GM19395 (cell line): ENCODE data around the gene AGAP1.

Source experiments
- ATAC-seq: cut with Tn5 transposase; IDR thresholded peaks from one replicate; pipeline ENCODE4 v1.9.1; 2021; ENCODE audit warnings: mild to moderate bottlenecking, moderate library complexity; ENCODE audit not compliant: unreplicated experiment

AGAP1 gene

DNA sequence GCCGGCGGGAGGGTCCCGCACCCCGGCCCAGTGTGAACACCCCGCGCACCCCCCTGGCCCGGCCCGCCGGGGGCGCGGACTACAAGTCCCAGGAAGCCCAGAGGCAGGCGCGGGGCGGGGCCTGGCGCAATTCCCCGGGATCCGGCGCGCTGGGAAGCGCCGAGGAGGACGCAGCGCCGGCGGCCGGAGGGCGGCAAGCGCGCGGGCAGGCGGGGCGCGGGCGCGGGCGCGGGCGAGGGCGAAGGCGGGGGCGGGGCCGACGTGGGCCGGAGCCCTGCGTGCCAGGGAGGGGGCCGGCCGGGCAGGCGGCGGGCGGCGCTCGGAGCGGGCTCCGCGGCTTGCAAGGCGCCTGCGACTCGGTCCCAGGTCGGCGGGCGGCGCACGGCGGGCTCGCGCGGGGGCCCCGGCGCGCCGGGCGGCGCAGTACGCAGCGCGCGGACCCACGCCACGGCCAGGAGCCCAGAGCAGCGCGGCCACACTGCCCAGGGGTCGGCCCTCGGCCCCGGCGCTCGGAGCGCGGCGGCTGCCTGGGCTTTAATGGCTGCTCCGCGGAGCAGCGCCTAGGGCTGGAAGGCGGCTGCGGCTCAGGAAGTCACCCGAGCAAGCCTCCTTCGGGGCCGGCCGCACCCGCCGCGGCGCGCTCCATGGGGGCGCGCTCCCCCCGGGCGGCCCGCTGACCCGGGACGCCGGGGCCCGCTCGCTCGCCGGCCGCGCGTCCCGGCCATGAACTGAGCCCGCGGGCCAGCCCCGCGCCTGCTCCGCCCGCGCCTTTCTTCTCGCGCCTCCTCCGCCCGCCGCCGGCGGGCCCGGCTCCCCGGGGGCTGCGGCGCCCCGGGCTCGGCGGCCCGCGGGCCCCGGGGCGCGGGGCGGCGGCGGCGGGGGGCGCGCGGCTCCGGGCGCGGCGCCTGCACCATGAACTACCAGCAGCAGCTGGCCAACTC lies at the start of gene AGAP1:
Gene AGAP1 (plus strand): TSS at position 269 of the 941 bp plus-strand sequence.
- peak; percentile 62 for ATAC-seq

- no peak for ATAC-seq
These were observed 49.7 kb upstream of the AGAP1 start for GRCh38 chr2:235444101-235444597.

DNA sequence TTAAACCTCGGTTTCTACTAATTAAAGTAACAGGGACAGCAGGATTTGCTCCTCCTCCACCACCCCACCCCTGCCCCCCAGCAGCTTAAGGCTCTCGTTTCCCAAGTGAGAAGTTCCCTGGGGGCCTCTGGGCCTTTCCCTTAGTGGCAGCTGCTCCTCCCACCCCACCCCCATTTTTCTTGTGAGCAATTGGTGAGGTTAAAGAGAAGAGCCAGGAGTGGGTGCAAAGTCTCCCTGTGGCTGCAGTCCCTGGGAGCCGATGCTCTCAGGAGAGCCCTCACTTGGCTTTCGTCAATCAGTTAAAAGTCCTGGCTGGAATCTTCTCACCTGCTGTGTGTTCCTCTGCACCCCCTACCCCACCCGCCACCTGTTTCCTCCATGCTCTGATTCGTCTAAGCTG lies 48.7 kb upstream of the AGAP1 start:
- ATAC-seq = no peak

DNA sequence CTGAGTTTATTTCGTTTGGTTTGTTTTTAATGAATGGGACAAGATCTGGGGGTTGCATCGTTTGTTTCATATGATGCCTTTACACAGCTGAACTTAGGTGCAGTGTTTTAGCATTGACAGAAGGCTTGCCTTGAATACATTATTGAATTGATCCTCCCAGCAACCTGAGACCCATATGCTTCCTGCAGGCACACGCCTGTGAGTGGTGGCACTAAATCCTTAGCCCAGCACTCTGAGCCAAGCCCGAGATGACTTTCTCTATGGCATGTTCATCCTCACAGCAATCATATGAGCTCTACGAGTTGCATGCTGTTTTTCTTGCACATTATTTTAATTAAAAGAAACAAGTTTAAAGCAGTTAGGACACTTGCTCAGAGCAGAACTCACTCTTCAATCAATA lies 47.8 kb upstream of the AGAP1 start:
- ATAC-seq = no peak

- no peak for ATAC-seq
These were observed 46.6 kb upstream of the AGAP1 start for GRCh38 chr2:235447210-235447609.

DNA sequence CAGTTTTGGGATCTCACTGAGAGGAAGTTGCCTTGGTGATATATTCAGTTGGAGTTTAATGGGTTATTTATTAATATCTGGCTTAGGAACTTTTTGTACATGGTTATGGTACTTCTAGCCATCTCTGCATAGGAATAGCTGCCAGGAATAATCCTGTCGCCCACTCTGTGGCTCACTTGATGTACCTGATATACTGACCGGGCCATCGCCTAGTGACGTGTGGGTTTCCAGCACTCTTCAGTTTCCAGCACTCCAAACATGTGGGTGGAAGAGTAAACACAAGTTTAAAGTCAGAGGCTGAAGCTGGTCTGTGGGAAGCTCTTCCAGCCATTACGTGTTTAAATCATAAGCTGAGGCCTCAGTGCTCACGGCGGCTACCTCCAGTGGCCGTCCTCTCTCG lies 44.3 kb upstream of the AGAP1 start:
- no peak for ATAC-seq

- no peak for ATAC-seq
These were observed 40.2 kb upstream of the AGAP1 start for GRCh38 chr2:235453605-235454151.

- ATAC-seq = no peak
These were observed 35.0 kb upstream of the AGAP1 start for GRCh38 chr2:235458839-235459273.

- ATAC-seq = no peak
These were observed 33.2 kb upstream of the AGAP1 start for GRCh38 chr2:235460548-235461047.

GRCh38 chr2:235461763-235462414 lies 32.0 kb upstream of the AGAP1 start:
- ATAC-seq = no peak

DNA sequence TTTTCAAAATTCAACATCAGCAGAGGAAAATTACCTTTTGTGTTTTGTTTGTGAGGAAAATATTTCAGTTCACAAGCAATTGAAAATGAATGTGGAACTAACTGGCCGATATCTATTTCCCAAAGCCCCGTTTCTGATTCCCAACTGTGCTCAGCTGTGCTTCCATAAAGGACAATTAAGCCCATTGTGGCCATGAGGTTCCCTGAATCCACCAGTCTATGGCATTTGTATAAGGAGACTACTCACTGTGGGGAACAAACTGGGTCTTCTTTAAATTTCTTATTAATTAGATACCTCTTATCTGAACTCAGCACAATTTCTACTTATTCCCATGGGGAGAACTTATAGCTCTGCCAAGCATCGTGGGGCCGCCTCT lies 31.4 kb upstream of the AGAP1 start:
- no peak for ATAC-seq

DNA sequence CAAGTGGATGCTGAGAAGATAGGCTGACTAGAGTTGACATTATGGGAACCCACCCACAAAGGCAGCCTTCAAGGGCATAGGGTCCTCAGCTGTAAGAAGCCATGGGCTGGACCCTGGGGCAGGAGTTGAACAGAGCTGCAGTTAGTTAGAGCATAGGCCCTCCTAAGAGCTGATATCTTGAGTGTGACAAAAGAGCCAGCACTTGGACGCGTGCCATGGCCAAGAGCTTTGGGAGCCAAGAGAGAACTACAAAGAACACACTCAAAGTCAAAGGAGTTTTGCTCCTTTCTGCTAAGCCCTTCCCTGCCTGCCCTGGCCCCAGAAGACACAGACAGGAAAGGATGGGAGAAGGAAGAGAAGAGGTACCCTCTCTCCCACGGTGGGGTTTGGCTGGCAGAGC lies 29.9 kb upstream of the AGAP1 start:
- ATAC-seq = no peak

DNA sequence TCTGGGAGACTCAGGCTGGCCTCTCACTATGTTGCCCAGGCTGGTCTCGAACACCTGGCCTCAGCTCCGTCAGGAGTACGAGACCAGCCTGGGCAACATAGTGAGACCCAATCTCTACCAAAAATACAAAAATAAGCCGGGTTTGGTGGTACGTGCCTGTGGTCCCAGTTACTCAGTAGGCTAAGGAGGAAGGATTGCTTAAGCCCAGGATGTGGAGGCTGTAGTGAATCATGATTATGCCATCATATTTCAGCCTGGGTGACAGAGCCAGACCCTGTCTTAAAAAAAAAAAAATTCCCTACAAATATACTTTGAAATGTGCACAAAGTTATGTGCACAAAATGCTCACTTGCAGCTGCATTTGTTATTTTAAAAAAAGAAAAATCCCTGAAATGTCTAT lies 26.3 kb upstream of the AGAP1 start:
- no peak for ATAC-seq

- no peak for ATAC-seq
These were observed 24.7 kb upstream of the AGAP1 start for GRCh38 chr2:235468978-235469655.

DNA sequence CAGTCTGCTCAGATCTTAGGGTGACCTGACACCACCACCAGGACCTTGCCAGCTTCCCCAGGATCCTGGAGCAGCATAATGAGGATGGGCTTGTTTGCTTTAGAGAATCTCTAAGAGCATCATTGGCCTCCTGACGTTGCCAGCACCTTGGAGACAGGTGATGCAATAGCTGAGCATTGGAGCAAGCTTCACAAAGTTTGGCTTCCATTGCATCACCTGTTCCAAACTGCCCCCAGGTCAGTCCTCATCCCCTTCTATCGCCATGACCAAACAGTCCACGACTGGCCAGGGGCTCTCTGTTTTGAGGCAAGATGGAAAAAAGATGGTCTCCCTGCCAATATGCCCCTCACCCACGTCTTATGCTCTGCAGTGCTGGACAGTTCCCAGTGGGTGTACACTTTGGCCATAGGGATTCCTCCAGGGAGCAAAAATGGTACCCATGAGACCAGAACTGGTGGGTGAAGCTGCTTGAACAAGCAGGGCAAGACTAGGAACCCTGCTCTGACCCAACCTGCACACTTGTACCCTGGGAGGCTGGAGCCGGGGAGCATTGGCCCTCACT lies 22.6 kb upstream of the AGAP1 start:
- ATAC-seq = no peak

DNA sequence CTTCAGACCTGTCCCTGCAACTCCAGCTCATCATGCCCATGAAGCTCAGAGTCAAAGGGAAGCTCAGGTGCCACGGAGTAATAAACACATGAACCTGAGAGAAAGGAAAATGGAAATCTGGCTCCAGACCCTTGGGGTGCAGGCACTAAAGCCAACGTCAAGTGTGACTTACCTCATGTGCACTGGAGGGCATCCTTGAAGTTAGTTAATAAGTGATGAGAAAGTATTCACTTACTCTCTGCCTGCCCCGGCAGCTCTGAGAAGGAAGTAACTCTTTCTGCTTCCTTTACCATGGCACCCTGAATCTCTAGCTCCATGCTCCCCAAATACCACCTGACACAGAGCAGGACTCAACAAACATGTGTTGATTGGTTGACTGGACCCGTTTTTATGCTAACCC lies 21.4 kb upstream of the AGAP1 start:
- no peak for ATAC-seq

DNA sequence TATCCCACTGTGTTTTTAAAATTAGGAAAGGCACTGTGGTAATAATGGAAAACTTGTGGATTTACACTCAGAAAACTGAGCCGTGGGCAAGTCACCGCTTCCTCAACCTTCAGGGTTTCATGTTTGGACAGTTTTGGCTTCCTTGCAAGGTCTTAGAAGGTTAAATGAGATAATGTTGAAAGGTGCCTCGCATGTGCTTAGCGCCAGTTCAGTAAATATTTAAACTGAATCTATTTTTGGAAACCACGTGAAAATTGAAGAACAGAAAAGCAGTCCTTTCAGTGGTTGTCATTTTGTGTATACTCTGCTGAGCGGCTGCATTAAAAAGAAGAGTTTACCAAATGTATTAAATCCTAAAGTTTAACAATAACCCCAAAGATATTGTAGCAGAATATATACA lies 15.2 kb upstream of the AGAP1 start:
- ATAC-seq = no peak

DNA sequence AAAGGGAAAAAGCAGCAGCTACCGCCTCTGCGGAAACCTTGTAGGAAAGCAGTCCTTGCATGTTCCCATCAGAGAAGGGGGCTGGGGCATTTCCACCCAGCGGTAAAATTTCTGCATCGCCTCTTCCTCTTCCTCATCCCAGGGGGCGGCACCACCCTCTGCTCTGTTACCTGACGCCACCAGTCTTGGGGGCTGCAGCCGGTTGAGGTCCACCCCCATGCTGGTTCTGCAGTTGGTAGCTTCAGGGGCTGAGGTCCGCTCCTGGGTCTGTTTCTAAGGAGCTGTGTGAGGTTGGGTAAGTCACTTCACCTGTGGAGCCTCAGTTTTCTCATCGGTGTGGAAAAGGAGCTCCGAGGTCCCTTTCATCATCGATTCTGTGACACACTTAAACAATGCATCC lies 14.2 kb upstream of the AGAP1 start:
- no peak for ATAC-seq

- no peak for ATAC-seq
These were observed 13.2 kb upstream of the AGAP1 start for GRCh38 chr2:235480614-235481013.

DNA sequence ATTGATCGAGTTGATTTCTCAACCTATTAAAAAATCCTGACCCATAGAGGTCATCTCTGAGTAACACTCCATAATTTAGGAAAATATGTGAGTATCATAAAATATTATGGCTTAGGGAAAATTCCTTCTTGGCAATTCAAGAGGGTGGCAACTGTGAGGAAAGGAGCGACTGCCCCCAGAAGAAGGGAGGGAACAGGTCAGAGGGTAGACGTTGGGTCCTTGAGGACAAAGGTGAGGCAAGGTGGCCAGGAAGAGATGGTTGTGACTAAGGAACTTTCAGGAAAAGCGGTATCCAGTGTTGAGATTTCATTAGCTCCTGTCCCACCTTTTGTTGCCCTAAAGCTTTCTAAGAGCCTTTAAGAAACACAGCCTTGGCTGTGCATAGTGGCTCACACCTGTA lies 10.5 kb upstream of the AGAP1 start:
- no peak for ATAC-seq

DNA sequence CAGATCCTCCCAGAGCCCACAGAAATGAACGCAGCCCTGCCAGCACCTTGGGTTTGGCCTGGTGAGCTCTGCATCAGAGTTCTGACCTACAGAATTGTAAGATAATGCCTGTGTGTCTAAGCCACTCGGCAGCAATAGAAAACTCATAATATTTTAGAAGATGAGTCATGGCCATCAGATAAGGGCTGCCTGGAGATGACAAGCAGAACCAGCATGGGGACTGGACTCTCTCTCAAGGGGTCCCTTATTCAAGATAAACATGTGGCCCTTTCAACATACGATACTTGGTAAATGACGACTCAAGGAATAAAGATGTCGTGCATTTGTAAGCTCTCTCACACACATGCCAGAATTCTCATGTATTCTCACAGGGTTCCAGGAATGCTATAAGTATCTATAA lies 8.5 kb upstream of the AGAP1 start:
- ATAC-seq = no peak
